ENCODE measurements around the gene PDZD2. TPM values are rescaled to one million over a fixed set of nuclear protein-coding genes. Genes with fewer than 3 reads are reported as not detected.

Gene PDZD2
- total RNA-seq, 1 donor from 2014 or later: 21.5 TPM

DNA sequence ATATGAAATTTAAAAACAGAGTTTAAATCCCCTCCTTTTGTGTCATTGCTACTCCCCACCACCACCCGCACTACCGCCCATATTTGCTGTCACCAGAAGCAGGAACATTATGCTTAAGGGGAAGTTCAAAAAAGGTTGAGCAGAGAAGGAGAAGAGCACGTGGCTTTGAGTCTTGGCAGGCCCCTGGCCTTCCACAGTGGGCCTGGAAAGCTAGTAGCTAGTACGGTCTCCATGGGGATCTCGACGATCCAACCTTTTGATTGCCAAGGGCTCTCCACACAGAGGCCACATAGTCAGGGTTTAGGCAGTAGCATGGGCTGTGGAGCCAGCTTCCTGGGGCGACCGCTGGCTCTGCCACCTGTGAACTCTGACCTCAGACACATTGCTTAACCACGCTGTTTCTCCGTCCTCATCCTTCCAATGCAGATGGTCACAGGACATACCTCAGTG, 445.1 kb downstream of the PDZD2 start:
- Mint-ChIP-seq H3K4me1 (no peaks in the 10 kb centered on the region), H3K27ac (no peak overlapping the region), H3K36me3 (peaks cover 23% of the 10 kb centered on the region), H3K4me3 (no peak overlapping the region), H3K27me3 (ENCODE audit: low read depth) (no peaks in the 10 kb centered on the region), H3K9me3 (no peaks in the 10 kb centered on the region)
- no peak for TF ChIP-seq CTCF (IDR thresholded peaks at IDR 0.05; ENCODE audit: unreplicated experiment)
- no peak for DNase-seq (ENCODE audit: low spot score in 2 of 2, unreplicated experiment in 2 of 2)

DNA sequence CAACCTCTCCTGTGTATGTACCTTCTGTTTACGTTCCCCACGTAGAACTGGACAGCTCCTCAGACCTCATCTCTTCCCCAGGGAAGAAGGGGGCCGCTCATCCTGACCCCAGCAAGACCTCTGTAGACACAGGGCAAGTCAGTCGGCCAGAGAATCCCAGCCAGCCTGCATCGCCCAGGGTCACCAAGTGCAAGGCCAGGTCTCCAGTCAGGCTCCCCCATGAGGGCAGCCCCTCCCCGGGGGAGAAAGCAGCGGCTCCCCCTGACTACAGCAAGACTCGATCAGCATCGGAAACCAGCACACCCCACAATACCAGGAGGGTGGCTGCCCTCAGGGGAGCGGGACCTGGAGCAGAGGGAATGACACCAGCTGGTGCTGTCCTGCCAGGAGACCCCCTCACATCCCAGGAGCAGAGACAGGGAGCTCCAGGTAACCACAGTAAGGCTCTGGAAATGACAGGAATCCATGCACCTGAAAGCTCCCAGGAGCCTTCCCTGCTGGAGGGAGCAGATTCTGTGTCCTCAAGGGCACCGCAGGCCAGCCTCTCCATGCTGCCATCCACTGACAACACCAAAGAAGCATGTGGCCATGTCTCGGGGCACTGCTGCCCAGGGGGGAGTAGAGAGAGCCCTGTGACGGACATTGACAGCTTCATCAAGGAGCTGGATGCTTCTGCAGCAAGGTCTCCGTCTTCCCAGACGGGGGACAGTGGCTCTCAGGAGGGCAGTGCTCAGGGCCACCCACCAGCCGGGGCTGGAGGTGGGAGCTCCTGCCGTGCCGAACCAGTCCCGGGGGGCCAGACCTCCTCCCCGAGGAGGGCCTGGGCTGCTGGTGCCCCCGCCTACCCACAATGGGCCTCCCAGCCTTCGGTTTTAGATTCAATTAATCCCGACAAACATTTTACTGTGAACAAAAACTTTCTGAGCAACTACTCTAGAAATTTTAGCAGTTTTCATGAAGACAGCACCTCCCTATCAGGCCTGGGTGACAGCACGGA, 448.5 kb downstream of the PDZD2 start:
- no peaks in the 10 kb centered on the region for H3K9me3 Mint-ChIP-seq
- no peak for TF ChIP-seq CTCF (IDR thresholded peaks at IDR 0.05; ENCODE audit: unreplicated experiment)
- H3K27ac Mint-ChIP-seq: no peak overlapping the region
- no peaks in the 10 kb centered on the region for H3K27me3 Mint-ChIP-seq (ENCODE audit: low read depth)
- H3K4me1 Mint-ChIP-seq: no peaks in the 10 kb centered on the region
- peaks cover 22% of the 10 kb centered on the region for H3K36me3 Mint-ChIP-seq
- no peak for DNase-seq (ENCODE audit: low spot score in 2 of 2, unreplicated experiment in 2 of 2)
- H3K4me3 Mint-ChIP-seq: no peak overlapping the region

GRCh38 chr5:32088214-32088613, 449.3 kb downstream of the PDZD2 start:
- Mint-ChIP-seq H3K27ac (no peak overlapping the region), H3K27me3 (ENCODE audit: low read depth) (no peaks in the 10 kb centered on the region), H3K9me3 (no peaks in the 10 kb centered on the region)

GRCh38 chr5:32089146-32090000, 450.4 kb downstream of the PDZD2 start:
- Mint-ChIP-seq H3K9me3 (no peaks in the 10 kb centered on the region), H3K36me3 (peaks cover 18% of the 10 kb centered on the region), H3K27me3 (ENCODE audit: low read depth) (no peaks in the 10 kb centered on the region), H3K4me3 (no peak overlapping the region), H3K27ac (no peak overlapping the region), H3K4me1 (no peaks in the 10 kb centered on the region)
- no peak for TF ChIP-seq CTCF (IDR thresholded peaks at IDR 0.05; ENCODE audit: unreplicated experiment)
- DNase-seq (ENCODE audit: low spot score in 2 of 2, unreplicated experiment in 2 of 2): no peak

More at GRCh38 chr5:32088214-32088613, 449.3 kb downstream of the PDZD2 start:
- Mint-ChIP-seq H3K36me3 (peaks cover 18% of the 10 kb centered on the region), H3K4me3 (no peak overlapping the region), H3K4me1 (no peaks in the 10 kb centered on the region)
- no peak for DNase-seq (ENCODE audit: low spot score in 2 of 2, unreplicated experiment in 2 of 2)
- no peak for TF ChIP-seq CTCF (IDR thresholded peaks at IDR 0.05; ENCODE audit: unreplicated experiment)

DNA sequence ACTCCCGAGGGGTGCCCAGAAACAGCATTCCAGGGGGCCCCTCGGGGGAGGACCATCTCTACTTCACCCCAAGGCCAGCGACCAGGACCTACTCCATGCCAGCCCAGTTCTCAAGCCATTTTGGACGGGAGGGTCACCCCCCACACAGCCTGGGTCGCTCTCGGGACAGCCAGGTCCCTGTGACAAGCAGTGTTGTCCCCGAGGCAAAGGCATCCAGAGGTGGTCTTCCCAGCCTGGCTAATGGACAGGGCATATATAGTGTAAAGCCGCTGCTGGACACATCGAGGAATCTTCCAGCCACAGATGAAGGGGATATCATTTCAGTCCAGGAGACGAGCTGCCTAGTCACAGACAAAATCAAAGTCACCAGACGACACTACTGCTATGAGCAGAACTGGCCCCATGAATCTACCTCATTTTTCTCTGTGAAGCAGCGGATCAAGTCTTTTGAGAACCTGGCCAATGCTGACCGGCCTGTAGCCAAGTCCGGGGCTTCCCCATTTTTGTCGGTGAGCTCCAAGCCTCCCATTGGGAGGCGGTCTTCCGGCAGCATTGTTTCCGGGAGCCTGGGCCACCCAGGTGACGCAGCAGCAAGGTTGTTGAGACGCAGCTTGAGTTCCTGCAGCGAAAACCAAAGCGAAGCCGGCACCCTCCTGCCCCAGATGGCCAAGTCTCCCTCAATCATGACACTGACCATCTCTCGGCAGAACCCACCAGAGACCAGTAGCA, 451.3 kb downstream of the PDZD2 start:
- no peaks in the 10 kb centered on the region for H3K9me3 Mint-ChIP-seq
- no peak overlapping the region for H3K27ac Mint-ChIP-seq
- no peak for DNase-seq (ENCODE audit: low spot score in 2 of 2, unreplicated experiment in 2 of 2)
- H3K27me3 Mint-ChIP-seq (ENCODE audit: low read depth): no peaks in the 10 kb centered on the region
- H3K4me1 Mint-ChIP-seq: no peaks in the 10 kb centered on the region
- peaks cover 20% of the 10 kb centered on the region for H3K36me3 Mint-ChIP-seq
- no peak for TF ChIP-seq CTCF (IDR thresholded peaks at IDR 0.05; ENCODE audit: unreplicated experiment)
- H3K4me3 Mint-ChIP-seq: no peak overlapping the region

All from mesothelial cell of epicardium (in vitro differentiated cells).